Activated CD4-positive, alpha-beta T cell treated with anti-CD3 and anti-CD28 coated beads for 36 hours (primary cell): Measurements from ENCODE around the gene HIVEP3. TPM values are rescaled to one million over a fixed set of nuclear protein-coding genes. Genes with fewer than 3 reads are reported as not detected.
"Not testable (repeated sequence)": the region's sequence is repeated elsewhere in the genome, so short reads cannot be mapped to it uniquely, and the experiment has no call there.

Experiments used
- ATAC-seq: fragments of 200-7000 bp; cut with Tn5 transposase; one replicate; pipeline ENCODE4 v1.10.0; 2021; ENCODE audit warnings: mild to moderate bottlenecking, moderate library complexity
- CTCF ChIA-PET: fragments of 350-600 bp; sonication (Branson Sonifier 250); formaldehyde crosslinking; loops from one replicate; lab custom pipeline; 2021; ENCODE audit warnings: antibody characterized with exemption; lab: Charles Lee
- POLR2A ChIA-PET: fragments of 350-600 bp; sonication (Branson Sonifier 250); formaldehyde crosslinking; loops from one replicate; lab custom pipeline; 2021; ENCODE audit warnings: antibody characterized with exemption, inconsistent platforms; lab: Charles Lee
- DNase-seq: peaks from one replicate; pipeline ENCODE4 v3.0.0-alpha.2; 2020
- H3K27ac Mint-ChIP-seq: one replicate; pipeline ENCODE4 v1.8.0; 2021; ENCODE audit warnings: mixed read lengths
- H3K27me3 Mint-ChIP-seq: one replicate; pipeline ENCODE4 v1.8.0; 2021; ENCODE audit warnings: mixed read lengths
- H3K36me3 Mint-ChIP-seq: one replicate; pipeline ENCODE4 v1.8.0; 2021; ENCODE audit warnings: low read depth, mixed read lengths
- H3K4me1 Mint-ChIP-seq: one replicate; pipeline ENCODE4 v1.8.0; 2021; ENCODE audit warnings: mixed read lengths
- H3K4me3 Mint-ChIP-seq: one replicate; pipeline ENCODE4 v1.8.0; 2021; ENCODE audit warnings: mild to moderate bottlenecking, moderate library complexity, mixed read lengths
- H3K9me3 Mint-ChIP-seq: one replicate; pipeline ENCODE4 v1.8.0; 2021; ENCODE audit warnings: low read depth, mixed read lengths
- intact Hi-C, 2 experiments: fragments of 100-400 bp; cut with DNase I in 1 of 2; cut with micrococcal nuclease in 1 of 2; formaldehyde crosslinking; loops; one replicate each; pipeline versions ENCODE4 v1.14.2 to v1.15.1; 2022 to 2024; cut with DNase I, micrococcal nuclease
- total RNA-seq, 2 experiments: library from RNA; stranded (reverse); gene quantifications; one replicate each; pipeline ENCODE4 v1.2.3, GENCODE V29; 2021

Gene HIVEP3
- total RNA-seq, 2 experiments from 2014 or later, result 29.4 to 39.6 TPM

- H3K27ac Mint-ChIP-seq, DNase-seq, H3K27me3 Mint-ChIP-seq, H3K9me3 Mint-ChIP-seq, H3K4me3 Mint-ChIP-seq, POLR2A ChIA-PET, H3K36me3 Mint-ChIP-seq, ATAC-seq: not testable (repeated sequence)
- H3K4me1 Mint-ChIP-seq, result peaks cover 43% of the 10 kb centered on the region
- CTCF ChIA-PET, result interaction anchor here (1.2 kb wide), 1 partner anchor 110 kb away, joined by 3 read pairs; no protein-coding TSS in a partner anchor
- intact Hi-C loops, result loop anchor here (2.0 kb wide), 2 partner anchors 16 to 30 kb away; no protein-coding TSS in a partner anchor
Measured at GRCh38 chr1:41921271-41921670, 2.5 kb upstream of the HIVEP3 start.

DNA sequence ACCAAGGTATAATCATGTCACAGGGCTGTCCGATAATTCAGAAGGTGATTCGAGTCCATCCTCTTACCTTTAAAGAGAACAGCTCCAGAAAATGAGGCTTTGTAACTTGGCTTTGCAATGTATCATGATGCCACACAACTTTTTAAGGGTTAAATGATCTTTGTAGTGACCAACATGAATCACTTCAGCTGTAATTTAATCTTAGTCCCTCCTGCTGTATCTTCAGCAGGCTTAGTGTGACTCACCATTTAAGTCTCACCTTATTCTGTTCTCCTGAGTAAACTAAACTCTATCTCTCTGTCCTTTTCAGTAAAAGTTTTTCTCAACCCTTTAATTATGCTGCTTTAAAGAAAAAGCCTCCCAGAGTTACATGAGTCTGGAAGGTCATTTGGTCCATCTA is 1.9 kb upstream of the HIVEP3 start:
- peaks cover 7% of the 10 kb centered on the region for H3K9me3 Mint-ChIP-seq
- ChIA-PET POLR2A (interaction anchor here (0.6 to 1.5 kb wide), 2 partner anchors 58 to 114 kb away, joined by 3 read pairs; no protein-coding TSS in a partner anchor), CTCF (interaction anchor here (0.7 to 1.4 kb wide), 6 partner anchors 12 to 414 kb away, joined by 3 to 5 read pairs (median 3); no protein-coding TSS in a partner anchor)
- H3K4me1 Mint-ChIP-seq, result peaks cover 49% of the 10 kb centered on the region
- ATAC-seq (peak; percentile 24), DNase-seq (no peak)
- H3K4me3 Mint-ChIP-seq, result peak overlapping the region; percentile 72
- H3K27ac Mint-ChIP-seq, result peak overlapping the region; percentile 88
- H3K36me3 Mint-ChIP-seq, result no peaks in the 10 kb centered on the region
- intact Hi-C loops, result loop anchor here (1.0 to 2.0 kb wide), 8 partner anchors 16 to 414 kb away; no protein-coding TSS in a partner anchor
- no peaks in the 10 kb centered on the region for H3K27me3 Mint-ChIP-seq

- H3K27ac Mint-ChIP-seq, result peak overlapping the region; percentile 88
- no peaks in the 10 kb centered on the region for H3K36me3 Mint-ChIP-seq
- ChIA-PET POLR2A (interaction anchor here (0.6 to 1.5 kb wide), 3 partner anchors 28 to 115 kb away, joined by 3 read pairs; no protein-coding TSS in a partner anchor), CTCF (interaction anchor here (0.6 to 2.6 kb wide), 9 partner anchors 13 to 1437 kb away, joined by 3 to 11 read pairs (median 3); no protein-coding TSS in a partner anchor)
- intact Hi-C loops, result loop anchor here (1.0 to 5.0 kb wide), 12 partner anchors 16 to 414 kb away; no protein-coding TSS in a partner anchor
- ATAC-seq (peak; percentile 92), DNase-seq (peak; percentile 92)
- H3K4me3 Mint-ChIP-seq, result peak overlapping the region; percentile 72
- peaks cover 57% of the 10 kb centered on the region for H3K4me1 Mint-ChIP-seq
- no peaks in the 10 kb centered on the region for H3K27me3 Mint-ChIP-seq
- H3K9me3 Mint-ChIP-seq, result peaks cover 7% of the 10 kb centered on the region
Measured at GRCh38 chr1:41919764-41920397, 1.2 kb upstream of the HIVEP3 start.

DNA sequence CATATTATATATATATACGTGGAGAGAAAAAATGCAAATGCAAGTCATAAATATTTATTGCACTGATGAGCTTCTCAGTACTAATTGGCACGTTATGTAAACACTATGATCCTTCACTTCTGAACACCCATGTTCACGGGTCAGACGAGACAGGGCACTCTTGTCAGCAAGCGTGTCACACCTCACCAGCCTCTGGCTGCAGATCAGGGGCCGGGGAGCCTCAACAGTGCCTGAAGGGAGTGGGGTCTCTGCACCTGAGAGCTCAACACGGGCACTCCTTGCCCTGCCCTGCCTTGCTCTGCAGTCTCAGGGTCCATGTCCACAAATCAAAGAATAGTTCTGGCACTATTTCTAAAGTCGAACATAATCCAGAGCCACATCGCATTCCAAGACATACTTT is 409 bp upstream of the HIVEP3 start:
- intact Hi-C loops, result loop anchor here (2.0 to 5.0 kb wide), 4 partner anchors 30 to 282 kb away; no protein-coding TSS in a partner anchor
- ATAC-seq, result no peak
- Mint-ChIP-seq H3K4me3 (peak overlapping the region; percentile 72), H3K4me1 (peaks cover 65% of the 10 kb centered on the region), H3K9me3 (peaks cover 7% of the 10 kb centered on the region), H3K36me3 (peaks cover 1% of the 10 kb centered on the region), H3K27me3 (no peaks in the 10 kb centered on the region), H3K27ac (peak overlapping the region; percentile 88)
- DNase-seq, result no peak
- ChIA-PET CTCF (interaction anchor here (1.2 to 2.6 kb wide), 4 partner anchors 14 to 403 kb away, joined by 4 to 11 read pairs (median 4); no protein-coding TSS in a partner anchor), POLR2A (interaction anchor here (1.0 to 1.5 kb wide), 2 partner anchors 27 to 116 kb away, joined by 3 read pairs; no protein-coding TSS in a partner anchor)

- peaks cover 7% of the 10 kb centered on the region for H3K9me3 Mint-ChIP-seq
- H3K36me3 Mint-ChIP-seq, result peaks cover 3% of the 10 kb centered on the region
- peak; percentile 17 for ATAC-seq
- CTCF ChIA-PET, result interaction anchor here (0.7 to 2.6 kb wide), 4 partner anchors 12 to 402 kb away, joined by 3 to 11 read pairs (median 5); no protein-coding TSS in a partner anchor
- intact Hi-C loops, result loop anchor here (2.0 to 5.0 kb wide), 4 partner anchors 29 to 281 kb away; no protein-coding TSS in a partner anchor
- POLR2A ChIA-PET, result no interaction called here
- H3K4me3 Mint-ChIP-seq, result peak overlapping the region; percentile 72
- peak; percentile 69 for DNase-seq
- H3K27me3 Mint-ChIP-seq, result no peaks in the 10 kb centered on the region
- peak overlapping the region; percentile 70 for H3K27ac Mint-ChIP-seq
- H3K4me1 Mint-ChIP-seq, result peaks cover 75% of the 10 kb centered on the region
Measured at GRCh38 chr1:41917835-41918449, 780 bp downstream of the HIVEP3 start.

DNA sequence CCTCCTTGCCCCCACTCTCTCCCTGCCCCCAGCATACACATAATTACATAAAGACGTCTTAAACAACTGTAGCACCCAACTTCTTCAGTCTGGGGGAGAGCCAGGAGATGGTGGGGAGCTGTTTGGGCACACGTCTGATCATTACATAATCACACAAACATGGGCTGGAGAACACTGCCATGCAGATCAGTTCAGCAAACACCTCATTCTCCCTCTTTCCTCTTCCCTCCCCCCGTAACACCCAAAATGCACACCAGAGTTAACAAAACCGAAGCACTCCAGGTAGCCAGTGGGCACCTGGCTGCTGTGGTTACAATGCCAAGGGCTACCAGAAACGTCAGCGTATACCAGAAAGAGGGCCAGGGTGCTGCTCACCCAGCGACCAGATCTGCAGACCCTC is 1.6 kb downstream of the HIVEP3 start:
- no peaks in the 10 kb centered on the region for H3K27me3 Mint-ChIP-seq
- ChIA-PET CTCF (interaction anchor here (0.7 to 2.6 kb wide), 7 partner anchors 8 to 277 kb away, joined by 3 to 11 read pairs (median 5); no protein-coding TSS in a partner anchor), POLR2A (no interaction called here)
- peaks cover 3% of the 10 kb centered on the region for H3K36me3 Mint-ChIP-seq
- peaks cover 82% of the 10 kb centered on the region for H3K4me1 Mint-ChIP-seq
- DNase-seq (no peak), ATAC-seq (no peak)
- peaks cover 7% of the 10 kb centered on the region for H3K9me3 Mint-ChIP-seq
- H3K27ac Mint-ChIP-seq, result peak overlapping the region; percentile 43
- peak overlapping the region; percentile 72 for H3K4me3 Mint-ChIP-seq
- intact Hi-C loops, result loop anchor here (5.0 kb wide), 3 partner anchors 120 to 280 kb away; no protein-coding TSS in a partner anchor

DNA sequence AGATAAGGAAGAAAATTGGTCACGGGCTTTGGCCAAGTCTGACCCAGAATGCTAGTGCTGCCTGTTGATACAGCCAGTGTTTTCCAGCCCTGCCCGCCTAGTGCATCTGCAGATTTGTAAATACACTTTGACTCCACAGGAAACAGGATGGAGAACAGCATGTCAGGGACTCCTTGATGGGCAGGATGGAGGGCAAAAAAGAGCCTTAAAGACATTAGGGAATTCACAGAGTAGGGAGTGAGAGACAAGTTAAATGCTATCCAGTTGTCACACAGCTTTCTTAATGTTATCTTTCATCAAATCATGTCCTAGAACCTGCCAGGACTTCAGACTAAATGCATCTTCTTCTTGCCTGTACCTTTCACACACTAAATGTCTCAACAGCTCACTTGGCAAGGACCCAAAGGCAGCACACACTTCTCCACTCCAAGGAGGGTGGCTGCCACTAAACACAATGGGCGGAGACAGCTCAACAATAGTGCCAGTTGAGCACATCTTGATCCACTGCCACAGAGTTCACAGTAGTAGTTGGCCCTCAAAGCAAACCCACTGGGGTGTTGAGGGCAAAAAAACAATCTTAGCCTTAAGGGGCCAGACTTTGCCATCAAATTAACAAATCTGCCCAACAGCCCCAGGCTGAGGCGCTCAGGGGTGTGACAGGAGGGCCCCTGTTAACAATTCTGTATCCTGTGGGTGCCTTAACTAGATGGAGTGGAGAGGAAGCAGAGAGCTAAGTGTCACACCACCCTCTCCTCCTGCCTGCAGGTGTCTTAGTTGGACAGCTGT is 2.7 kb downstream of the HIVEP3 start:
- intact Hi-C loops, result loop anchor here (5.0 kb wide), 3 partner anchors 121 to 279 kb away; no protein-coding TSS in a partner anchor
- H3K27ac Mint-ChIP-seq, result peak overlapping the region; percentile 37
- H3K27me3 Mint-ChIP-seq, result no peaks in the 10 kb centered on the region
- POLR2A ChIA-PET, result interaction anchor here (0.5 to 0.6 kb wide), 2 partner anchors 23 to 1836 kb away, joined by 3 to 4 read pairs; no protein-coding TSS in a partner anchor
- peaks cover 85% of the 10 kb centered on the region for H3K4me1 Mint-ChIP-seq
- no peak overlapping the region for H3K4me3 Mint-ChIP-seq
- peaks cover 4% of the 10 kb centered on the region for H3K9me3 Mint-ChIP-seq
- CTCF ChIA-PET, result interaction anchor here (0.7 to 1.5 kb wide), 5 partner anchors 9 to 322 kb away, joined by 3 to 6 read pairs (median 3); no protein-coding TSS in a partner anchor
- H3K36me3 Mint-ChIP-seq, result peaks cover 4% of the 10 kb centered on the region
- peak; percentile 50 for DNase-seq
- ATAC-seq, result no peak

DNA sequence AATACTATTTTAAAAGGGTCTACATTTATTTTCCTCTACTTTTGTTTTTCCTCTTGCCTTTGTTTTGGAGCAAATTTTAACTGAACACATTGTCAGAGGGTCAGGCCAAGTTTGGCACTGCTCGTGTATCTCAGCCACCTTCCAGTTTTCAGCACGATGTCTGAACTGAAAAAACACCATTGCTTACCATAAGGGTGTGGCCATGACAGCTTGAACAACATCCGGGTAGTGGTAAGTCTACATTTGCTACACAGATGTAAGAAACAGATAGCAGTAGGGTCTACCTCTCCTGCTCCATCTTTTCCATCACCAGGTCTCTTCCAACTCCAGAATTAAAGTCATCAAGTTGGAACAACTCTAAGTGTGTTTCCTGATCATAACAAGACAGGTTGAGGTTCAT is 4.2 kb downstream of the HIVEP3 start:
- ATAC-seq (no peak), DNase-seq (no peak)
- Mint-ChIP-seq H3K27ac (peak overlapping the region; percentile 92), H3K27me3 (no peaks in the 10 kb centered on the region), H3K9me3 (peaks cover 3% of the 10 kb centered on the region), H3K4me1 (peaks cover 70% of the 10 kb centered on the region), H3K36me3 (peaks cover 5% of the 10 kb centered on the region), H3K4me3 (no peak overlapping the region)
- intact Hi-C loops, result no loop called here
- ChIA-PET CTCF (interaction anchor here (0.7 to 1.1 kb wide), 2 partner anchors 103 to 265 kb away, joined by 3 read pairs; no protein-coding TSS in a partner anchor), POLR2A (no interaction called here)

- intact Hi-C loops, result no loop called here
Measured at GRCh38 chr1:41913014-41913413, 5.7 kb downstream of the HIVEP3 start.

DNA sequence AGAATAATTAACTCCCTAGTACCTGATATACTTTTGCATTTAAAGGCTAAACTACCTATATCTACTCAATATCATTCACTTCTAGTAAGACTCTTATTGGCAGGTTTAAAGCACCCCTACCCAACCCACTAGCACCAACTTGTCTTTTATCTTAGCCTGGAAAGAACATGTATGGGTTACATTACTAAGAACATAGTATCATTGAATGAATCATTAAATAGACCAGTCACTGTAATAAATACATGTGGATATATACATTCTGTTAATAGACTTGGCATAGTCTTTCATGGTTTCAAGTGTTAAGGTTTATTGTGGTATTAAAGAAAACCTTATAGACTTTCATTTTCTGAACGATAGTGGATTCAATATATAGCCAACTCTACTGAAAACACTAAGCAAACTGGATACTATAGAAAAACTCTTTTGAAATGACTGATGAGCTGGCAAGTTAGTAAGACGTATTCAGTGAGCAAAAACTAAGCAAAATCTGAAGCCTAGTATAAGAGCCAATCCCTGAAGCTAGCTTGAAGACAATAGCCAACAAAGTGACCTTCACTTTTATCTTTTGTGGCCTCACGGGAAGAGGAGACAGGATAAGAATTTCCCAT is 10.3 kb downstream of the HIVEP3 start:
- DNase-seq (no peak), ATAC-seq (peak; percentile 64)
- Mint-ChIP-seq H3K36me3 (peaks cover 4% of the 10 kb centered on the region), H3K4me3 (no peak overlapping the region), H3K9me3 (peaks cover 3% of the 10 kb centered on the region), H3K27ac (no peak overlapping the region), H3K27me3 (no peaks in the 10 kb centered on the region), H3K4me1 (peaks cover 34% of the 10 kb centered on the region)
- POLR2A ChIA-PET, result no interaction called here
- CTCF ChIA-PET, result interaction anchor here (1.1 kb wide), 1 partner anchor 12 kb away, joined by 3 read pairs; no protein-coding TSS in a partner anchor
- intact Hi-C loops, result no loop called here

More at GRCh38 chr1:41913014-41913413, 5.7 kb downstream of the HIVEP3 start:
- ATAC-seq, result no peak
- DNase-seq, result no peak
- no peak overlapping the region for H3K27ac Mint-ChIP-seq
- H3K9me3 Mint-ChIP-seq, result peaks cover 3% of the 10 kb centered on the region
- H3K4me3 Mint-ChIP-seq, result no peak overlapping the region
- peaks cover 66% of the 10 kb centered on the region for H3K4me1 Mint-ChIP-seq
- no peaks in the 10 kb centered on the region for H3K27me3 Mint-ChIP-seq
- H3K36me3 Mint-ChIP-seq, result peaks cover 5% of the 10 kb centered on the region
- POLR2A ChIA-PET, result no interaction called here
- CTCF ChIA-PET, result no interaction called here
